MM.1S (cell line): ENCODE data around the gene SSBP2.
"Not testable (repeated sequence)": the region's sequence is repeated elsewhere in the genome, so short reads cannot be mapped to it uniquely, and the experiment has no call there.

ENCODE experiments used
- DNase-seq: peaks from one replicate; pipeline ENCODE4 v3.0.0-alpha.2; 2015
- H2AFZ ChIP-seq: fragments of 300-600 bp; sonication (generic); 2 replicates; pipeline ENCODE4 v1.6.0; 2016; ENCODE audit warnings: antibody characterized with exemption, low read length
- H3F3A ChIP-seq: fragments of 300-600 bp; sonication (generic); 2 replicates; pipeline ENCODE4 v1.6.1; 2016; ENCODE audit warnings: mild to moderate bottlenecking, antibody characterized with exemption, low read length, moderate library complexity, mixed read lengths; ENCODE audit not compliant: insufficient read depth
- H3K27ac ChIP-seq: fragments of 300-600 bp; sonication (generic); 2 replicates; pipeline ENCODE4 v1.5.1; 2016; ENCODE audit warnings: mild to moderate bottlenecking, low read length
- H3K27me3 ChIP-seq: fragments of 300-600 bp; sonication (generic); replicated peaks from 2 replicates; pipeline ENCODE4 v1.6.0; 2016; ENCODE audit warnings: low read length; ENCODE audit not compliant: insufficient read depth
- H3K36me3 ChIP-seq: fragments of 300-600 bp; sonication (generic); replicated peaks from 2 replicates; pipeline ENCODE4 v1.6.1; 2016; ENCODE audit warnings: mild to moderate bottlenecking, low read length, mixed read lengths; ENCODE audit not compliant: insufficient read depth
- H3K4me1 ChIP-seq: fragments of 300-600 bp; sonication (generic); 2 replicates; pipeline ENCODE4 v1.6.1; 2016; ENCODE audit warnings: low read length, mixed read lengths
- H3K4me2 ChIP-seq: fragments of 300-600 bp; sonication (generic); 2 replicates; pipeline ENCODE4 v1.6.0; 2016; ENCODE audit warnings: low read depth, low read length
- H3K4me3 ChIP-seq: fragments of 300-600 bp; sonication (generic); 2 replicates; pipeline ENCODE4 v1.5.1; 2016; ENCODE audit warnings: low read length, mixed read lengths
- H3K79me2 ChIP-seq: fragments of 300-600 bp; sonication (generic); 2 replicates; pipeline ENCODE4 v1.6.1; 2016; ENCODE audit warnings: mixed run types, low read length, mixed read lengths
- H3K9ac ChIP-seq: fragments of 300-600 bp; sonication (generic); 2 replicates; pipeline ENCODE4 v1.6.1; 2016; ENCODE audit warnings: low read length, mixed read lengths
- H3K9me2 ChIP-seq: fragments of 300-600 bp; sonication (generic); replicated peaks from 2 replicates; pipeline ENCODE4 v1.6.1; 2016; ENCODE audit warnings: mild to moderate bottlenecking, low read length, mixed read lengths; ENCODE audit not compliant: insufficient read depth
- H3K9me3 ChIP-seq: fragments of 300-600 bp; sonication (generic); replicated peaks from 2 replicates; pipeline ENCODE4 v1.6.1; 2016; ENCODE audit warnings: mild to moderate bottlenecking, low read length, mixed read lengths; ENCODE audit not compliant: insufficient read depth
- H4K20me1 ChIP-seq: fragments of 300-600 bp; sonication (generic); 2 replicates; pipeline ENCODE4 v1.6.1; 2016; ENCODE audit warnings: mild to moderate bottlenecking, low read length, moderate library complexity, mixed read lengths; ENCODE audit not compliant: insufficient read depth
- EZH2 ChIP-seq: fragments of 300-600 bp; sonication (generic); optimal IDR thresholded peaks from 2 replicates; pipeline ENCODE3; 2017; ENCODE audit warnings: low read depth, mild to moderate bottlenecking, antibody characterized with exemption, low read length, mixed read lengths
- EZH2phosphoT487 ChIP-seq: fragments of 300-600 bp; sonication (generic); IDR thresholded peaks from 2 replicates; pipeline ENCODE4 v1.6.1; 2018; ENCODE audit warnings: antibody characterized with exemption, low read length
- TF ChIP-seq, protein P1 (sequence below): fragments of 300-600 bp; sonication (generic); IDR thresholded peaks from 2 replicates; pipeline ENCODE4 v1.5.1; 2016; ENCODE audit warnings: antibody characterized with exemption, low read length, mixed read lengths

SSBP2 gene

DNA sequence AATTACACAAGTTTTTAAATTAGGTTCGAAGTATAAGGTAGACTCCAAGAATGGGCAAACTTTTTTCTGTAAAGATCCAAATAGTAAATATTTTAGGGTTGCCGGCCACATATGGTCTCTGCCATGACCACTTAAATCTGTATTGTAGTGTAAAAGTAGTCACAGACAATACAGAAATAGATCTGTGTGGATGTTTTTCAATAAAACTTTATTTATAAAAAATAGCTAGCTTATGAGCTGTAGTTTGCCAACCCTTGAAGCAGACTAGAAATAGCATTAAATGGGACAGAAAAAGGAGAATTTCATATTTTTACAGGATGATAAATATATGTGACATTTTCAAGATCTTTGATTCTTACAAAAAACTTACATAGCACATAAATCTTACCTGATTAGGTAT is 262.0 kb downstream of the SSBP2 start:
- Histone ChIP-seq H3K27me3 (no peaks in the 10 kb centered on the region), H3F3A (no peaks in the 10 kb centered on the region), H3K79me2 (no peaks in the 10 kb centered on the region)

GRCh38 chr5:81486711-81487110 is 264.2 kb downstream of the SSBP2 start:
- TF ChIP-seq EZH2phosphoT487 (no peak), EZH2 (no peak)
- TF ChIP-seq, protein P1, sequence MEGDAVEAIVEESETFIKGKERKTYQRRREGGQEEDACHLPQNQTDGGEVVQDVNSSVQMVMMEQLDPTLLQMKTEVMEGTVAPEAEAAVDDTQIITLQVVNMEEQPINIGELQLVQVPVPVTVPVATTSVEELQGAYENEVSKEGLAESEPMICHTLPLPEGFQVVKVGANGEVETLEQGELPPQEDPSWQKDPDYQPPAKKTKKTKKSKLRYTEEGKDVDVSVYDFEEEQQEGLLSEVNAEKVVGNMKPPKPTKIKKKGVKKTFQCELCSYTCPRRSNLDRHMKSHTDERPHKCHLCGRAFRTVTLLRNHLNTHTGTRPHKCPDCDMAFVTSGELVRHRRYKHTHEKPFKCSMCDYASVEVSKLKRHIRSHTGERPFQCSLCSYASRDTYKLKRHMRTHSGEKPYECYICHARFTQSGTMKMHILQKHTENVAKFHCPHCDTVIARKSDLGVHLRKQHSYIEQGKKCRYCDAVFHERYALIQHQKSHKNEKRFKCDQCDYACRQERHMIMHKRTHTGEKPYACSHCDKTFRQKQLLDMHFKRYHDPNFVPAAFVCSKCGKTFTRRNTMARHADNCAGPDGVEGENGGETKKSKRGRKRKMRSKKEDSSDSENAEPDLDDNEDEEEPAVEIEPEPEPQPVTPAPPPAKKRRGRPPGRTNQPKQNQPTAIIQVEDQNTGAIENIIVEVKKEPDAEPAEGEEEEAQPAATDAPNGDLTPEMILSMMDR, result no peak
- no peaks in the 10 kb centered on the region for H3K9me2 ChIP-seq
- no peak overlapping the region for H2AFZ ChIP-seq
- DNase-seq, result no peak
- H3K27me3 ChIP-seq, result no peaks in the 10 kb centered on the region
- no peak overlapping the region for H3K27ac ChIP-seq
- H3K9ac ChIP-seq, result no peak overlapping the region
- no peak overlapping the region for H3K4me3 ChIP-seq
- no peaks in the 10 kb centered on the region for H3K4me1 ChIP-seq
- no peaks in the 10 kb centered on the region for H3K36me3 ChIP-seq
- no peaks in the 10 kb centered on the region for H4K20me1 ChIP-seq
- no peaks in the 10 kb centered on the region for H3F3A ChIP-seq
- H3K4me2 ChIP-seq, result no peak overlapping the region
- no peaks in the 10 kb centered on the region for H3K79me2 ChIP-seq
- no peaks in the 10 kb centered on the region for H3K9me3 ChIP-seq

More for the DNA sequence above, 262.0 kb downstream of the SSBP2 start:
- no peak overlapping the region for H2AFZ ChIP-seq
- H4K20me1 ChIP-seq, result no peaks in the 10 kb centered on the region
- H3K4me3 ChIP-seq, result no peak overlapping the region
- no peaks in the 10 kb centered on the region for H3K9me2 ChIP-seq
- TF ChIP-seq EZH2 (no peak), EZH2phosphoT487 (no peak)
- TF ChIP-seq, protein P1, result no peak
- no peaks in the 10 kb centered on the region for H3K9me3 ChIP-seq
- H3K9ac ChIP-seq, result no peak overlapping the region
- no peaks in the 10 kb centered on the region for H3K4me1 ChIP-seq
- no peaks in the 10 kb centered on the region for H3K36me3 ChIP-seq
- H3K4me2 ChIP-seq, result no peak overlapping the region
- no peak for DNase-seq
- no peak overlapping the region for H3K27ac ChIP-seq

DNA sequence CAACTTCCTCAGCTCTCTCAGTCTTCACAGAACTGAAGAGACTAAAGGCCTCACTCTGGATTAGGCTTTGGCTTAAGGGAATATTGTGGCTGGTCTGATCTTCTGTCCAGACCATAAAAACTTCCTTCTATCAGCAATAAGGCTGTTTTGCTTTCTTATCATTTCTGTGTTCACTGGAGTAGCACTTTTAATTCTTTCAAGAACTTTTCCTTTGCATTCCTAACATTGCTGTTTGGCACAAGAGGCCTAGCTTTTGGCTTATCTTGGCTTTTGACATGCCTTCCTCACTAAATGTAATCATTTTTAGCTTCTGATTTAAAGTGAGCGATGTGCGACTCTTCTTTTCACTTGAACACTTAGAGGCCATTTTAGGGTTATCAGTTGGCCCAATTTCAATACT is 268.3 kb downstream of the SSBP2 start:
- H4K20me1 ChIP-seq, result no peaks in the 10 kb centered on the region
- H3K9ac ChIP-seq, result no peak overlapping the region
- H3K4me1 ChIP-seq, result peaks cover 13% of the 10 kb centered on the region
- H3K9me2 ChIP-seq, result no peaks in the 10 kb centered on the region
- H3K9me3 ChIP-seq, result no peaks in the 10 kb centered on the region
- H3K27ac ChIP-seq, result no peak overlapping the region
- H3K4me3 ChIP-seq, result no peak overlapping the region
- no peak for TF ChIP-seq EZH2phosphoT487
- TF ChIP-seq, protein P1, result no peak
- TF ChIP-seq EZH2, result no peak
- DNase-seq, result no peak
- H3K79me2 ChIP-seq, result no peaks in the 10 kb centered on the region
- no peaks in the 10 kb centered on the region for H3K27me3 ChIP-seq
- no peaks in the 10 kb centered on the region for H3K36me3 ChIP-seq
- no peak overlapping the region for H3K4me2 ChIP-seq
- no peaks in the 10 kb centered on the region for H3F3A ChIP-seq
- no peak overlapping the region for H2AFZ ChIP-seq

DNA sequence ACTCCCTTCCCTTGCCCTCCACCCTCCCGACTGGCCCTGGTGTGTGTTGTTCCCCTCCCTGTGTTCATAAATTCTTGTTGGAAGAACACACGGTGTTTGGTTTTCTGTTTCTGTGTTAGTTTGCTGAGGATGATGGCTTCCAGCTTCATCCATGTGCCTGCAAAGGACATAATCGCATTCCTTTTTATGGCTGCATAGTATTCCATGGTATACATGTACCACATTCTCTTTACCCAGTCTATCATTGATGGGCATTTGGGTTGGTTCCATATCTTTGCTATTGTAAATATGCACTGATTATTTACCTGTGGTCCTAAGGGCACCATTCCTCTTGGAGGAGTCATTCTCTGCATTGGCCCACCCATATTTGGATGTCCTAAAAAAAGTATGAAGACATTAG is 277.5 kb downstream of the SSBP2 start:
- not testable (repeated sequence) for H3K36me3 ChIP-seq, H3K9me2 ChIP-seq, H3F3A ChIP-seq, H3K4me1 ChIP-seq, H3K4me3 ChIP-seq, H3K27me3 ChIP-seq, H3K27ac ChIP-seq, H3K9me3 ChIP-seq, H3K4me2 ChIP-seq, H4K20me1 ChIP-seq, DNase-seq, H2AFZ ChIP-seq, H3K9ac ChIP-seq, H3K79me2 ChIP-seq
